Measurements from ENCODE around the gene MRPS27.

GRCh38 chr5:72300590-72301339 is 19.3 kb downstream of the MRPS27 start:
- no peak for TF ChIP-seq POLR2A (IDR thresholded peaks at IDR 0.05)
- no peak for TF ChIP-seq CTCF (IDR thresholded peaks at IDR 0.05)
